SJCRH30 (cell line): ENCODE results near the gene AZIN2. TPM values are rescaled to one million over a fixed set of nuclear protein-coding genes. Genes with fewer than 3 reads are reported as not detected.
"Not testable (repeated sequence)": the region's sequence is repeated elsewhere in the genome, so short reads cannot be mapped to it uniquely, and the experiment has no call there.

Source experiments
- DNase-seq, 2 experiments: peaks; one replicate each; pipeline ENCODE4 v3.0.0-alpha.2; 2015 to 2020
- H3K27ac ChIP-seq: fragments of 250-450 bp; sonication (Bioruptor Pico); 2 replicates; pipeline ENCODE4 v1.5.1; 2020; ENCODE audit warnings: mild to moderate bottlenecking, moderate library complexity
- H3K27me3 ChIP-seq: fragments of 250-450 bp; sonication (Bioruptor Pico); 2 replicates; pipeline ENCODE4 v1.5.1; 2020; ENCODE audit warnings: mild to moderate bottlenecking, moderate library complexity
- H3K36me3 ChIP-seq: fragments of 250-450 bp; sonication (Bioruptor Pico); 2 replicates; pipeline ENCODE4 v1.5.1; 2020; ENCODE audit warnings: mild to moderate bottlenecking, moderate library complexity
- H3K4me1 ChIP-seq: fragments of 250-450 bp; sonication (Bioruptor Pico); 2 replicates; pipeline ENCODE4 v1.5.1; 2020; ENCODE audit warnings: mild to moderate bottlenecking, moderate library complexity
- H3K4me3 ChIP-seq: fragments of 250-450 bp; sonication (Bioruptor Pico); 2 replicates; pipeline ENCODE4 v1.5.1; 2020; ENCODE audit warnings: mild to moderate bottlenecking, moderate library complexity
- H3K9me3 ChIP-seq: fragments of 250-450 bp; sonication (Bioruptor Pico); replicated peaks from 2 replicates; pipeline ENCODE4 v1.5.1; 2020; ENCODE audit warnings: mild to moderate bottlenecking, moderate library complexity
- total RNA-seq: library from RNA; depleted of rRNA; stranded (reverse); fragments of >200 nt; shearing (Covaris generic); gene quantifications from 2 replicates; pipeline ENCODE4 v1.2.3, GENCODE V29; 2014

The AZIN2 gene
- total RNA-seq, 1 experiment from 2014 or later = 8.8 TPM

- H3K4me3 ChIP-seq = peak overlapping the region; percentile 26
- no peaks in the 10 kb centered on the region for H3K36me3 ChIP-seq
- H3K27ac ChIP-seq = peak overlapping the region; percentile 85
- no peaks in the 10 kb centered on the region for H3K9me3 ChIP-seq
- H3K4me1 ChIP-seq = peaks cover 50% of the 10 kb centered on the region
- peak; percentile 89 to 96 for DNase-seq
- no peaks in the 10 kb centered on the region for H3K27me3 ChIP-seq
These were observed 15.5 kb downstream of the AZIN2 start for GRCh38 chr1:33096363-33097005.

- H3K4me3 ChIP-seq = no peak overlapping the region
- no peak for DNase-seq
- H3K9me3 ChIP-seq = no peaks in the 10 kb centered on the region
- H3K27ac ChIP-seq = peak overlapping the region; percentile 85
- H3K36me3 ChIP-seq = peaks cover 3% of the 10 kb centered on the region; the same call in 1 of the 2 replicates
- H3K4me1 ChIP-seq = peaks cover 50% of the 10 kb centered on the region
- H3K27me3 ChIP-seq = no peaks in the 10 kb centered on the region
These were observed 16.2 kb downstream of the AZIN2 start for GRCh38 chr1:33097137-33097611.

- H3K4me1 ChIP-seq = peaks cover 50% of the 10 kb centered on the region
- H3K4me3 ChIP-seq = no peak overlapping the region
- H3K27ac ChIP-seq = peak overlapping the region; percentile 86
- H3K27me3 ChIP-seq = no peaks in the 10 kb centered on the region
- DNase-seq = no peak
- H3K9me3 ChIP-seq = no peaks in the 10 kb centered on the region
- H3K36me3 ChIP-seq = peaks cover 3% of the 10 kb centered on the region; the same call in 1 of the 2 replicates
These were observed 16.8 kb downstream of the AZIN2 start for GRCh38 chr1:33097762-33098161.

GRCh38 chr1:33098371-33098770, 17.4 kb downstream of the AZIN2 start:
- Histone ChIP-seq H3K4me3 (no peak overlapping the region), H3K27me3 (no peaks in the 10 kb centered on the region), H3K4me1 (peaks cover 50% of the 10 kb centered on the region), H3K9me3 (no peaks in the 10 kb centered on the region), H3K36me3 (peaks cover 3% of the 10 kb centered on the region; the same call in 1 of the 2 replicates), H3K27ac (peak overlapping the region; percentile 86)
- no peak for DNase-seq

- H3K4me3 ChIP-seq = peak overlapping the region; percentile 5; the same call in 1 of the 2 replicates
- peak; percentile 100 for DNase-seq
- peaks cover 50% of the 10 kb centered on the region for H3K4me1 ChIP-seq
- H3K27me3 ChIP-seq = no peaks in the 10 kb centered on the region
- peak overlapping the region; percentile 86 for H3K27ac ChIP-seq
- H3K36me3 ChIP-seq = peaks cover 3% of the 10 kb centered on the region; the same call in 1 of the 2 replicates
- H3K9me3 ChIP-seq = no peaks in the 10 kb centered on the region
These were observed 18.6 kb downstream of the AZIN2 start for GRCh38 chr1:33099290-33100118.

- Histone ChIP-seq H3K4me3 (peak overlapping the region; percentile 5; the same call in 1 of the 2 replicates), H3K4me1 (peaks cover 50% of the 10 kb centered on the region), H3K27ac (peak overlapping the region; percentile 86)
- H3K27me3 ChIP-seq, H3K36me3 ChIP-seq, H3K9me3 ChIP-seq: not testable (repeated sequence)
- peak in 1 of 2 experiments; percentile 41 for DNase-seq
These were observed 19.1 kb downstream of the AZIN2 start for GRCh38 chr1:33100119-33100415.

- H3K27me3 ChIP-seq = no peaks in the 10 kb centered on the region
- H3K27ac ChIP-seq = no peak overlapping the region
- no peaks in the 10 kb centered on the region for H3K4me1 ChIP-seq
- H3K4me3 ChIP-seq = no peak overlapping the region
- H3K36me3 ChIP-seq = peaks cover 5% of the 10 kb centered on the region; the same call in 1 of the 2 replicates
- peaks cover 20% of the 10 kb centered on the region for H3K9me3 ChIP-seq
- no peak for DNase-seq
These were observed 29.5 kb downstream of the AZIN2 start for GRCh38 chr1:33110477-33110876.

- Histone ChIP-seq H3K4me1 (no peaks in the 10 kb centered on the region), H3K27me3 (no peaks in the 10 kb centered on the region), H3K4me3 (no peak overlapping the region), H3K9me3 (peaks cover 16% of the 10 kb centered on the region), H3K27ac (no peak overlapping the region), H3K36me3 (0 out of 2 replicates have a peak, but pooled peaks cover 3% of the 10 kb centered on the region)
- peak in 1 of 2 experiments; percentile 41 for DNase-seq
These were observed 31.0 kb downstream of the AZIN2 start for GRCh38 chr1:33111965-33112364.

- DNase-seq = no peak
- Histone ChIP-seq H3K4me1 (no peaks in the 10 kb centered on the region), H3K36me3 (no peaks in the 10 kb centered on the region)
These were observed 36.6 kb downstream of the AZIN2 start for GRCh38 chr1:33117440-33118085.

GRCh38 chr1:33118274-33118673, 37.3 kb downstream of the AZIN2 start:
- no peaks in the 10 kb centered on the region for H3K4me1 ChIP-seq
- no peak for DNase-seq
- H3K36me3 ChIP-seq = no peaks in the 10 kb centered on the region
- H3K27ac ChIP-seq = no peak overlapping the region
- H3K27me3 ChIP-seq = no peaks in the 10 kb centered on the region
- no peaks in the 10 kb centered on the region for H3K9me3 ChIP-seq
- H3K4me3 ChIP-seq = no peak overlapping the region

More at GRCh38 chr1:33117440-33118085, 36.6 kb downstream of the AZIN2 start:
- no peaks in the 10 kb centered on the region for H3K27me3 ChIP-seq
- no peaks in the 10 kb centered on the region for H3K9me3 ChIP-seq
- H3K27ac ChIP-seq = no peak overlapping the region
- H3K4me3 ChIP-seq = no peak overlapping the region

GRCh38 chr1:33119050-33119449, 38.1 kb downstream of the AZIN2 start:
- H3K36me3 ChIP-seq = no peaks in the 10 kb centered on the region
- no peaks in the 10 kb centered on the region for H3K27me3 ChIP-seq
- no peaks in the 10 kb centered on the region for H3K4me1 ChIP-seq
- H3K27ac ChIP-seq = no peak overlapping the region
- DNase-seq = no peak
- no peaks in the 10 kb centered on the region for H3K9me3 ChIP-seq
- no peak overlapping the region for H3K4me3 ChIP-seq

- H3K4me1 ChIP-seq = no peaks in the 10 kb centered on the region
- no peak overlapping the region for H3K4me3 ChIP-seq
- no peaks in the 10 kb centered on the region for H3K27me3 ChIP-seq
- no peaks in the 10 kb centered on the region for H3K36me3 ChIP-seq
- no peak overlapping the region for H3K27ac ChIP-seq
- no peak for DNase-seq
- no peaks in the 10 kb centered on the region for H3K9me3 ChIP-seq
These were observed 38.7 kb downstream of the AZIN2 start for GRCh38 chr1:33119532-33120217.

GRCh38 chr1:33120436-33121231, 39.7 kb downstream of the AZIN2 start:
- no peaks in the 10 kb centered on the region for H3K36me3 ChIP-seq
- H3K4me1 ChIP-seq = no peaks in the 10 kb centered on the region
- H3K9me3 ChIP-seq = no peaks in the 10 kb centered on the region
- H3K4me3 ChIP-seq = no peak overlapping the region
- DNase-seq = no peak
- no peaks in the 10 kb centered on the region for H3K27me3 ChIP-seq
- no peak overlapping the region for H3K27ac ChIP-seq

GRCh38 chr1:33121728-33122127, 40.8 kb downstream of the AZIN2 start:
- no peak for DNase-seq
- no peaks in the 10 kb centered on the region for H3K9me3 ChIP-seq
- H3K27ac ChIP-seq = no peak overlapping the region
- H3K4me3 ChIP-seq = no peak overlapping the region
- H3K27me3 ChIP-seq = no peaks in the 10 kb centered on the region
- no peaks in the 10 kb centered on the region for H3K36me3 ChIP-seq
- no peaks in the 10 kb centered on the region for H3K4me1 ChIP-seq
